Adrenal gland (tissue), 12 donors: ENCODE data around the gene ENOX1. TPM values are rescaled to one million over a fixed set of nuclear protein-coding genes. Genes with fewer than 3 reads are reported as not detected.

Experiments used
- DNase-seq, 7 donors: peaks; one replicate each; pipeline ENCODE4 v3.0.0-alpha.2; 2019 to 2020
- H3K27ac ChIP-seq, 5 donors: fragments of 200-600 bp; sonication (generic) in 4 of 5; 1 replicate in 3 of 5; 2 replicates in 2 of 5; pipeline versions ENCODE4 v1.5.1 to v1.8.0; 2016 to 2020; ENCODE audit warnings: mild to moderate bottlenecking in 1 of 5
- H3K27me3 ChIP-seq: fragments of 200-600 bp; 2 replicates; pipeline ENCODE4 v1.8.0; 2021
- H3K36me3 ChIP-seq, 2 donors: fragments of 200-600 bp; replicated peaks in 1 of 2; 1 replicate in 1 of 2; 2 replicates in 1 of 2; pipeline versions ENCODE4 v1.5.1 to v1.8.0; 2018 to 2022
- H3K4me1 ChIP-seq, 2 donors: fragments of 200-600 bp; replicated peaks in 1 of 2; 1 replicate in 1 of 2; 2 replicates in 1 of 2; pipeline versions ENCODE4 v1.5.1 to v1.8.0; 2018 to 2021
- H3K4me3 ChIP-seq, 4 donors: fragments of 200-600 bp; sonication (generic) in 3 of 4; one replicate each; pipeline ENCODE4 v1.5.1; 2016 to 2018
- H3K9me3 ChIP-seq, 3 donors: fragments of 200-600 bp; sonication (generic) in 1 of 3; replicated peaks in 1 of 3; 1 replicate in 2 of 3; 2 replicates in 1 of 3; pipeline versions ENCODE4 v1.5.1 to v1.8.0; 2016 to 2021
- CTCF ChIP-seq, 6 experiments: fragments of 450-650 bp in 4 of 6; fragments of 200-600 bp in 2 of 6; sonication (generic) in 1 of 6; IDR thresholded peaks; 1 replicate in 5 of 6; 2 replicates in 1 of 6; pipeline versions ENCODE4 v1.5.1 to v1.8.0; 2016 to 2021; ENCODE audit warnings: antibody characterized with exemption in 6 of 6, mild to moderate bottlenecking in 2 of 6, moderate library complexity in 1 of 6
- POLR2A ChIP-seq, 2 donors: fragments of 450-650 bp; IDR thresholded peaks; one replicate each; pipeline ENCODE4 v1.6.1; 2017; ENCODE audit warnings: antibody characterized with exemption in 2 of 2, mild to moderate bottlenecking in 2 of 2, moderate library complexity in 1 of 2
- WGBS, 4 donors: extraction: QIAGEN DNeasy Blood & Tissue Kit in 2 of 4; methylation state at CpG; one replicate each; pipeline versions ENCODE4 v1.1.5 to v1.1.7; 2013 to 2017; 5-methylcytosine and 5-hydroxymethylcytosine counted together
- intact Hi-C, 2 donors: fragments of 100-400 bp; cut with DNase I; formaldehyde crosslinking; loops; one replicate each; pipeline versions ENCODE4 v1.14.1 to v1.15.0; 2022 to 2023
- polyA plus RNA-seq, 3 donors: library from polyadenylated mRNA; stranded (reverse); fragments of 200-250 nt in 2 of 3; fragments of 350-450 nt in 1 of 3; fragmentation: Illumina TruSeq in 1 of 3; extraction: RNeasy Lipid Tissue Mini Kit (QIAGEN cat#74804) in 1 of 3; gene quantifications; one replicate each; pipeline ENCODE4 v1.2.3, GENCODE V29; 2013 to 2014
- total RNA-seq, 9 donors: library from RNA; depleted of rRNA in 4 of 9; stranded (reverse); fragments of >200 nt in 4 of 9; fragments of 120-200 nt in 1 of 9; fragmentation: NEBNext Ultra II Directional in 1 of 9; extraction: Animal tissue kit (Norgen Biotek cat#: 25700) in 1 of 9; gene quantifications; one replicate each; pipeline versions ENCODE4 v1.1.0 to v1.2.4, GENCODE V29; 2013 to 2023
- donor health status: healthy with polysubstance abuse.
- donor health status: Bipolar disorder and iron deficiency.
- donor health status: DM: yes; HTN: yes; CAD: no.
- donor health status: DM: no; HTN: no; CAD: no.
- donor health status: DM: no; HTN: no; CAD: no.
- donor health status: DM: yes; HTN: yes; CAD: no.

Gene ENOX1
- total and polyA plus RNA-seq, 12 donors = 0.25 to 5.8 (median 1.6) TPM

GRCh38 chr13:43573361-43573740, 213.4 kb downstream of the ENOX1 start:
- intact Hi-C loops = no loop called here
- Histone ChIP-seq H3K9me3 (no peaks in the 10 kb centered on the region), H3K4me1 (peaks cover 0 to 21% of the 10 kb centered on the region in 2 donors), H3K4me3 (no peak overlapping the region), H3K27me3 (no peaks in the 10 kb centered on the region), H3K36me3 (no peaks in the 10 kb centered on the region), H3K27ac (no peak overlapping the region)
- TF ChIP-seq POLR2A (IDR thresholded peaks at IDR 0.05) (no peak), CTCF (IDR thresholded peaks at IDR 0.05) (no peak)
- WGBS, 4 donors = 50 to 73% (median 72%) methylated on average over 4 of the region's 4 CpGs
- no peak for DNase-seq

- Histone ChIP-seq H3K4me3 (no peak overlapping the region), H3K9me3 (no peaks in the 10 kb centered on the region), H3K27me3 (no peaks in the 10 kb centered on the region), H3K36me3 (no peaks in the 10 kb centered on the region), H3K27ac (no peak overlapping the region), H3K4me1 (peaks cover 0 to 21% of the 10 kb centered on the region in 2 donors)
- WGBS, 4 donors = 69 to 78% (median 72%) methylated on average over 3 of the region's 3 CpGs
- TF ChIP-seq CTCF (IDR thresholded peaks at IDR 0.05) = no peak
- TF ChIP-seq POLR2A (IDR thresholded peaks at IDR 0.05) = no peak
- no peak for DNase-seq
- intact Hi-C loops = no loop called here
Measured at GRCh38 chr13:43572656-43573360, 214.0 kb downstream of the ENOX1 start.

GRCh38 chr13:43569658-43570057, 217.1 kb downstream of the ENOX1 start:
- no peaks in the 10 kb centered on the region for H3K9me3 ChIP-seq
- H3K4me1 ChIP-seq = peaks cover 0 to 33% of the 10 kb centered on the region in 2 donors
- intact Hi-C loops = no loop called here
- no peak for DNase-seq
- H3K27ac ChIP-seq = no peak overlapping the region
- WGBS, 4 donors = 75 to 88% (median 83%) methylated on average over 2 of the region's 2 CpGs
- H3K36me3 ChIP-seq = no peaks in the 10 kb centered on the region
- H3K27me3 ChIP-seq = no peaks in the 10 kb centered on the region
- TF ChIP-seq CTCF (IDR thresholded peaks at IDR 0.05) (no peak), POLR2A (IDR thresholded peaks at IDR 0.05) (no peak)
- H3K4me3 ChIP-seq = no peak overlapping the region

- Histone ChIP-seq H3K4me1 (peaks cover 0 to 13% of the 10 kb centered on the region in 2 donors), H3K9me3 (no peaks in the 10 kb centered on the region), H3K27ac (no peak overlapping the region), H3K27me3 (no peaks in the 10 kb centered on the region), H3K36me3 (no peaks in the 10 kb centered on the region), H3K4me3 (no peak overlapping the region)
- WGBS, 4 donors = 57 to 84% (median 69%) methylated on average over 1 of the region's 1 CpG
- intact Hi-C loops = no loop called here
- TF ChIP-seq POLR2A (IDR thresholded peaks at IDR 0.05) = no peak
- TF ChIP-seq CTCF (IDR thresholded peaks at IDR 0.05) = no peak
- DNase-seq = no peak
Measured at GRCh38 chr13:43567608-43568007, 219.2 kb downstream of the ENOX1 start.
